ENCODE measurements around the gene MAPK9. TPM values are rescaled to one million over a fixed set of nuclear protein-coding genes. Genes with fewer than 3 reads are reported as not detected.

The MAPK9 gene
- total and polyA plus RNA-seq, 9 of the 15 experiments (the other 6 are each of a cell fraction or from before 2014, with no cell fraction given) = 4.8 to 58.0 (median 29.9) TPM

DNA sequence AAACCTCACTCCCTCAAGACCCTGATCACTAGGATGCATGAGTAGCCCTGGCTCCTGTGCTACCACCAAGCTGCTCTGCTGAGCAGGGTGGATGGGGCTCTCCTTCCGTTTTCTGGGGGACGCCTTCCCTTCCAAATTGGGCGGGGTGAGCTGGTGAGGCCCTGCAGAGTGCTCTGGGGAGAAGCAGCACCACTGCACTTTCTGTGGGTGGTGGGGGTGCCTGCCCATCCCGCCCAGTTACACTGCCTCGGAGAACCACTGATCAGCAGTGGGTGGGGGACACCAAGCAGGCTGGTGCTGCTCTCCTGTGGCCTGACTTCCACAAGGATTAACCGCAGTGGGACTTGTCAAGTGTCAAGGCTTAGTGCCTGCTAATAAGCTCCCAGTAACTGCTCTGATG is 42.3 kb upstream of the MAPK9 start:
- CTCF ChIA-PET (ENCODE audit: low intra/inter-chr PET ratio) = no interaction called here
- DNase-seq (ENCODE audit: extremely low read depth in 1 of 4, low spot score in 3 of 4) = no peak

More for the DNA sequence above, 42.3 kb upstream of the MAPK9 start:
- POLR2A ChIA-PET = interaction anchor here (0.7 kb wide), 2 partner anchors 12 to 1152 kb away, joined by 3 read pairs; no protein-coding TSS in a partner anchor
- Histone ChIP-seq H4K20me1 (replicated peaks; ENCODE audit: control insufficient read depth, insufficient read depth, low read length) (peaks cover 5% of the 10 kb centered on the region; the same call in 1 of the 2 replicates), H3K4me3 (no peak overlapping the region), H3K27me3 (ENCODE audit: control insufficient read depth in 2 of 2, insufficient read depth in 2 of 2, low read length in 2 of 2) (peaks cover 42 to 76% of the 10 kb centered on the region in 2 experiments), H3K9ac (ENCODE audit: insufficient read depth in 1 of 2, low read depth in 2 of 2, low read length in 2 of 2) (no peak overlapping the region), H3K36me3 (ENCODE audit: control insufficient read depth, insufficient read depth, low read length) (no peaks in the 10 kb centered on the region), H3K27ac (ENCODE audit: extremely low read depth, low read depth, low read length) (no peak overlapping the region), H3K9me3 (replicated peaks; ENCODE audit: control insufficient read depth, insufficient read depth, low read depth, low read length) (no peaks in the 10 kb centered on the region), H2AFZ (ENCODE audit: low read depth, low read length) (no peak overlapping the region), H3K4me2 (ENCODE audit: insufficient read depth, low read length) (no peak overlapping the region), H3K79me2 (ENCODE audit: control insufficient read depth, insufficient read depth, low read length) (no peaks in the 10 kb centered on the region), H3K9me1 (ENCODE audit: control insufficient read depth, insufficient read depth, low read length) (peaks cover 2% of the 10 kb centered on the region), H3K4me1 (replicated peaks in 1 of 2; ENCODE audit: control insufficient read depth in 2 of 2, insufficient read depth in 2 of 2, low read length in 2 of 2) (peaks cover 5 to 12% of the 10 kb centered on the region in 2 experiments; a peak in 4 of 5 replicates)
- no peak for FAIRE-seq
- BruUV-seq (replicated peaks) = no TSS peak
- in situ Hi-C loops (cut with MboI) = no loop called here
- 2% methylated on average over 6 of the region's 6 CpGs for WGBS (ENCODE audit: insufficient coverage, low coverage, missing lambda C conversion rate)
- intact Hi-C loops (cut with micrococcal nuclease) = no loop called here
- no peak for ATAC-seq
- TF ChIP-seq FOXK2 (conservative IDR thresholded peaks at IDR 0.05 in 1 of 2, IDR thresholded peaks at IDR 0.05 in 1 of 2; ENCODE audit: low read depth in 2 of 2) (no peak), ZFP1 (CRISPR knock-in tag; IDR thresholded peaks at IDR 0.05) (no peak), NCOA2 (IDR thresholded peaks at IDR 0.05; ENCODE audit: partially characterized antibody in 2 of 2) (no peak), MNT (conservative IDR thresholded peaks at IDR 0.05) (no peak), POLR2H (tag; IDR thresholded peaks at IDR 0.05; ENCODE audit: low read depth) (no peak), HDAC3 (IDR thresholded peaks at IDR 0.05; ENCODE audit: borderline replicate concordance, partially characterized antibody) (no peak), ARID1B (IDR thresholded peaks at IDR 0.05) (no peak), DMBX1 (CRISPR knock-in tag; IDR thresholded peaks at IDR 0.05; ENCODE audit: borderline replicate concordance) (no peak), TCF3 (CRISPR knock-in tag; IDR thresholded peaks at IDR 0.05) (no peak), ZNF695 (CRISPR knock-in tag; IDR thresholded peaks at IDR 0.05) (no peak)
- TF ChIP-seq, protein P1, sequence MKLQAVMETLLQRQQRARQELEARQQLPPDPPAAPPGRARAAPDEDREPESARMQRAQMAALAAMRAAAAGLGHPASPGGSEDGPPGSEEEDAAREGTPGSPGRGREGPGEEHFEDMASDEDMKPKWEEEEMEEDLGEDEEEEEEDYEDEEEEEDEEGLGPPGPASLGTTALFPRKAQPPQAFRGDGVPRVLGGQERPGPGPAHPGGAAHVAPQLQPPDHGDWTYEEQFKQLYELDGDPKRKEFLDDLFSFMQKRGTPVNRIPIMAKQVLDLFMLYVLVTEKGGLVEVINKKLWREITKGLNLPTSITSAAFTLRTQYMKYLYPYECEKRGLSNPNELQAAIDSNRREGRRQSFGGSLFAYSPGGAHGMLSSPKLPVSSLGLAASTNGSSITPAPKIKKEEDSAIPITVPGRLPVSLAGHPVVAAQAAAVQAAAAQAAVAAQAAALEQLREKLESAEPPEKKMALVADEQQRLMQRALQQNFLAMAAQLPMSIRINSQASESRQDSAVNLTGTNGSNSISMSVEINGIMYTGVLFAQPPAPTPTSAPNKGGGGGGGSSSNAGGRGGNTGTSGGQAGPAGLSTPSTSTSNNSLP (IDR thresholded peaks at IDR 0.05; ENCODE audit: borderline replicate concordance, low read depth, low read length) = no peak
- TF ChIP-seq, protein P2, sequence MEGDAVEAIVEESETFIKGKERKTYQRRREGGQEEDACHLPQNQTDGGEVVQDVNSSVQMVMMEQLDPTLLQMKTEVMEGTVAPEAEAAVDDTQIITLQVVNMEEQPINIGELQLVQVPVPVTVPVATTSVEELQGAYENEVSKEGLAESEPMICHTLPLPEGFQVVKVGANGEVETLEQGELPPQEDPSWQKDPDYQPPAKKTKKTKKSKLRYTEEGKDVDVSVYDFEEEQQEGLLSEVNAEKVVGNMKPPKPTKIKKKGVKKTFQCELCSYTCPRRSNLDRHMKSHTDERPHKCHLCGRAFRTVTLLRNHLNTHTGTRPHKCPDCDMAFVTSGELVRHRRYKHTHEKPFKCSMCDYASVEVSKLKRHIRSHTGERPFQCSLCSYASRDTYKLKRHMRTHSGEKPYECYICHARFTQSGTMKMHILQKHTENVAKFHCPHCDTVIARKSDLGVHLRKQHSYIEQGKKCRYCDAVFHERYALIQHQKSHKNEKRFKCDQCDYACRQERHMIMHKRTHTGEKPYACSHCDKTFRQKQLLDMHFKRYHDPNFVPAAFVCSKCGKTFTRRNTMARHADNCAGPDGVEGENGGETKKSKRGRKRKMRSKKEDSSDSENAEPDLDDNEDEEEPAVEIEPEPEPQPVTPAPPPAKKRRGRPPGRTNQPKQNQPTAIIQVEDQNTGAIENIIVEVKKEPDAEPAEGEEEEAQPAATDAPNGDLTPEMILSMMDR (IDR thresholded peaks at IDR 0.05 in 2 of 3, conservative IDR thresholded peaks at IDR 0.05 in 1 of 3; ENCODE audit: insufficient read depth in 2 of 3, low read depth in 1 of 3, low read length in 3 of 3) = no peak

Measured in K562 (cell line).